Stimulated activated CD8-positive, alpha-beta memory T cell treated with anti-CD3 and anti-CD28 coated beads, Interleukin-4, amount 100 ng/mL, for 24 hours (primary cell): ENCODE data around the gene EML1.
A peak's percentile ranks its signal among the peaks of the same experiment; 100 is the strongest.
"Not testable (repeated sequence)": the region's sequence is repeated elsewhere in the genome, so short reads cannot be mapped to it uniquely, and the experiment has no call there.

Experiments used
- DNase-seq: peaks from one replicate; pipeline ENCODE4 v3.0.0-alpha.2; 2020; ENCODE audit warnings: low read depth

Gene EML1

DNA sequence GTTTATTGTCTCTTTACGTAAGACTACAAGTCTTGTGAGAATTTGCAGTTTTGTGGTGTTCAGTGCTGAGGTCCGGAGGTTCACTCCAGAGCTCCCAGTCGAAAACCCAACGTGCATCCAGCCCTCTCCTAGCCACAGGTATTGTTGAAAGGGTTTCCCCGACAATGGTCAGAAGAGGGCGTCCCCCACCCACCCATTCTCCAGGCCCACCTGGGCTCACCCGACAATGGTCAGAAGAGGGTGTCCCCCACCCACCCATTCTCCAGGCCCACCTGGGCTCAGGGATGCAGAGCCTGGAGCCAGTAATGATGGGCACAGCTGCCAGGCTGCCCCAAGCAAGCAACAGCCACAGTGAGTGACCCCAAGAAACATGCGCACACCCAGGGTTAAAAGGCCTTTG lies 145.2 kb downstream of the EML1 start:
- DNase-seq = no peak

DNA sequence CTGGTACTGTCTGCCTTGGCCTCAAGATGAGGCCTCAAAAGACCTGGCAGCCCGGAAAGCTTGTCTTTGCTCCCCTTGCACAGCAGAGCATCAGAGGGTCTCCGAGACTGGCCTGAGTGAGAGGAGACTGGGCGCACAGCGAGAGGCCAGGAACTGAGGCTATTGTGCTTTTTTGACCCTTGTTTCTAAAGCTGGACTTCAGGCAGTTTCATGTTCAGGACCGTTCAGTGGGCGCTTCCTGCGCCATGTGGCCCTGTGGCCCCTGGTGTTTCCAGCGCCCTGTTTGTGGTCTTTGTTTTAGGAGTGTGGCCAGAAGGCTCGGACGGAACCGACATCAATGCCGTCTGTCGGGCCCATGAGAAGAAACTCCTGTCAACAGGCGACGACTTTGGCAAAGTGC lies 145.7 kb downstream of the EML1 start:
- no peak for DNase-seq

DNA sequence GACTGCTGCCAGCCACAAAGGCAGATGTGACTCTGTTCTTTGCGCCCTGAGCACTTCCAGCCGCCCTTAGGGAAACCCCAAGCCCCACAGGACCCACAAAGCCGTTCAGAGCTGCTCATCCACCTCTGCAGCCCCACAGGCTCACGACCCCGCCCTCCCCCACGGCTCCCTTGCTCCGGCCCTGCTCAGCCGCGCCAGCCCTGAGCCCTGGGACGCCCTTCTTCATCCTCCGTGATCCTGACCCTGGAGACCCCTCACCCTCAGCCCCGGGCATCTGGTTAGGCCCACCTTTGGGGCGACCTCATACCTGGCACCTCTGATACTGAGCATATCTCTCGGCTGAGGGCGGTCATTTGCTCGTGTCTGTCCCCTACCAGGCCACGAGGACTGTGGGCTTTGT lies 146.2 kb downstream of the EML1 start:
- no peak for DNase-seq

DNA sequence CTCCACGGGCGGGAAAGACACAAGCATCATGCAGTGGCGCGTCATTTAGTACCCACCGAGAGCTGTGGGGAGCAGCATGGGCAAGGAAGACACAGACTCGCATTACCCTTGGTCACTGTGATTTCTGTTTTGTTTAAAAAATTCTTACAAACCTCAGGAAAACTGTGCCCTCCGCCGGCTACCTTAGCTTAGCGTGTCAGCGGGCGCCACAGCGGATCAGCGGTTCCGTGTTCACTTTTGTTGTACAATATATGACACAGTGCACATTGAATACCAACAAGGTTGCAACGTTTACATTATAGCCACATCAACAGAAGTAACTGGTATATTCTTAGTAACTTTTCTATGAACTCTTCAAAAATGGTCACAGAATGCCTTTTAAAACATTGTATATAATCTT lies 146.9 kb downstream of the EML1 start:
- no peak for DNase-seq

DNA sequence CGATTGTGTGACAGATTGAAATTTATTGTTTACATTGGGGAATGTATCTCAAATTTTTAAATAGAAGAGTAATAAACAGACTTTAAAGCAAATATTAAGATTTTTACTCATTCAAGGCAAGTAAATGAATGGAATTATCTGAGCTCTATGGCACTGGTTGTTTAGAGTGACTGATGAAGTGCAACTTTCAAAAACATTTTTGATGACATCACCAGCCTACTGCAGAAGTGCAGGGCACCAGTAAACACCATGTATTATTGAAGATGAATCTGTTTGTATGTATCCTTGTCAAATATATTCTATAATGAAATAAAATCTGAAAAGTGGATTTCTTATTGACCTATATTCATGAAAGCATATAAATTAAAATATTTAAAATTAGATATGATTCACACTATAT lies 148.0 kb downstream of the EML1 start:
- no peak for DNase-seq

DNA sequence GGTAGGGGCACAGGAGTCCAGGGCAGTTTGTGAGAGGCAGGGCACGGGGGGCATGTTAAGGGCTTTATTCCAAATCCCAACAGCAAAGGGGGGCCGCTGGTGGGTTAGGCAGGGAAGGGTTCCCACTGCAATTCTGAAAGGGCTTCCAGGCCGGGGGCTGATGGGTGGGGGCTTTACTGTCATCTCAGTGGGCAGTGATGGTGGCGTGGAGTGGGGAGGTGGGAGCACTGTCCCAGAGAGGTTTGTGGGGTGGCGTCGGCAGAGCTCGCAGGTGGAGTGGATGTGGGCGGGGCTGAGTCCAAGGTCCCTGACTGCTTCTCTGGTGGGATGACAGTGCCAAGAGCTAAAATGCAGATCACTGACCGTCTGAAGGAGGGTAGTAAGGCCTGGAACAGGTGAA lies 150.4 kb downstream of the EML1 start:
- DNase-seq = no peak

DNA sequence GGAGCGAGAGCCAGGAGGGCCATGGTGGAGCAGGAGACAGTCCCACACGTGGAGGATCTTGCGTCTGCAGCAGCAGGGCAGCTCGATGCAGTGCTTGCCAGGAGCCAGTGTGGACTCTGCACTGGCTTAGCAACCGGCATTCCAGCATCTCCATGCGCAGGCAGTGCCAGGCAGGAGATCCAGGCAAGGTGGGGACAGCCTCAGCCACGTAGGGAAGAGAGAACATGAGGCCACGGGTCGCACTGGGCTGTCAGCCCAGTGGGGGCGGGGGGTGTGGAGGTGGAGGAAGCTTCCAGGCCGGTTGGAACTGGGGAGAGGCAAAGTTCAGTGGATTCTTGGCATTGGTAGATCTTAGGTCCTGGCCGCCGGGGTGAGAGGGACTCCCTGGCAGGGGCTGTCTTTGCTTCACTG lies 151.0 kb downstream of the EML1 start:
- DNase-seq = no peak

DNA sequence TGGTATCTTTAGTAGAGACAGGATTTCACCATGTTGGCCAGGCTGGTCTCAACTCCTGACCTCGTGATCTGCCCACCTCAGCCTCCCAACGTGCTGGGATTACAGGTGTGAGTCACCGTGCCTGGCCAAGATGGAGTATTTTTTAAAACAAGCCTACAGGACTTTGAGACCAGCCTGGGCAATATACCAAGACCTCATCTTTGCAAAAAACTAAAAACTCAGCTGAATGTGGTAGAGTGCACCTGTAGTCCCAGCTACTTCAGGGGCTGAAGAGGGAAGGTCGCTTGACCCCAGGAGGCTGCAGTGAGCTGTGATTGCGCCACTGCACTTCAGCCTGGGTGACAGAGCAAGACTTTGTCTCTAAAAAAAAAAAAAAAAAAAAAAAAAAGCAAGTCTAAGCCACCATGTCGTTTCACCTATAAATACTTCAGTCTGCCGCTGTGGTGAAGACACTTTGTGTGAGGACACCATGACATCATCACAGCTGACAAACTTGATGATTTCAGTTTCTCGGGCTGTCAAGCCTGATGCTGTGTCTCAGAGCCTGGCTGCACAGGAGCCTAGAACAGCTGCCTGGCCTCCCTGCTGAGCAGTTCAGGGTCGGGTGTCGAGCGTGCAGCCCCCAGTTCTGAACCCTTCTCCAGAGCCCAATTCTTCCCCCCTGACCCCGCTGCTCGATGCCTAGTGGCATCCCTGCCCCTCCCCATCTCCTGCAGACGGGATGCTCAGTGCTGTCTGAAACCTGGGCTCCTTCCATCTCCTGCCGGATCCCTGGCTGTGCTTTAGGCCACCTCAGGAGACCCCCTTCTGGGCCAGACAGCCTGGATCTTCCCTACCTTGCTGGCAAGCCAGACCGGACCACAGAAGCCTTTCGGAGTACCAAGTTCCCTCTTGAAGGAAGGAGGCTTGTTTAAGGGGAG lies 152.8 kb downstream of the EML1 start:
- no peak for DNase-seq

DNA sequence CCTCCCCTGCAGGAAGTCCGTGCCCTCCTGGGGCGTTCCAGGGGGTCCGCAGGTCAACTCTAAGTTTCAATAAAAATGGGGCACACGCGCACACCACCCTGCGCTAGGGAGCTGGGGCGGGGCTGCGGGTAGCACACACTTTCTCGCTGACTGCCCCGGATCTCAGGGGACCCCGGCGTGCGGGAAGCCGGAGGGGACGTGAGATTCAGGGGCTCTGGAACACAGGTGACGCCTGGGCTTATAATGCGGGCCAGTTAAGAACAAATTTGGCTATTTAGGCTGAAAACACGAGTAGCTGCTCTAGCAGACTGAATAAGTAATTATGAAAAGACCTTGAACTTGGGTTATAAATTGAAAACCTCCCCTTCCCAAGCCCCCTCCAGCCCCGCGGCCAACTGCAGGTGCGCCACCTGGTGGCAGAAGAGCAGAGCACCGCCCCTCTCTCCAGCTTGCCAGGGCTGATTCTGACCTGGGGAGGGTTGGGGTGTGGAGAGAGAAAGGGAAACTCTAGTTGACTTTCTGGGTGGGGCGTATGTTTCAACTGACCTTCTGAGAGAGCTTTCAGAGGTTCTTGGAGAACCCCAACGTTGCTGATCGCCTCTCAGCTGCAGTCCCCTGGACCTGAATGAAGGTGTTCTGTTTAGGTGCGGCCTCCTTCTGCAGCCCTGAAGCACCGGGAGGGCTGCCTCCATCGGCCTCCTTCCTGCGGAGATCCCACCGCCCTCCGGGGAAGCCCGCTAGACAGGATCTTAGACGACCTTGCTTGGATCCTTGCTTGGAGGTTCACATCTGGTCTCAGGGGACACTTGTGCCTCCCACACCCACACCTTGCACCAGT lies 153.7 kb downstream of the EML1 start:
- DNase-seq = peak; percentile 33

DNA sequence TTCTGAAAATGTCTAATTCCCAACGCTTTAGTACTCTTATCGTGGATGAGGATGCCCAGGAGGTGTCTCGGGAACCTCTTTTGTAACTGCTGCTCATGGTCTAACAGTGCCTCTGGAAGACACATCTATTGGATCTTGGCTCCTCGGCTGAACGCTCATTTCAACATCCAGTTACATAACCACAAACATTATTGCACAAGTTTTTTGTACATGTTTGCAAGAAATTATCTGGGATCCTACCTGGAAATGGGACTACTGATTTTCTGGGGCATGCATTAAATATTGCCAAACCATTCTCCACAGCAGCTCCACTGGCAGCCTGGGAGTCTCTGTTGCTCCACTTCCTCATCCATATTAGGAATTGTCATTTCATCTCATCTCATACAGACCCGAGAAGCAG lies 154.5 kb downstream of the EML1 start:
- DNase-seq = no peak

DNA sequence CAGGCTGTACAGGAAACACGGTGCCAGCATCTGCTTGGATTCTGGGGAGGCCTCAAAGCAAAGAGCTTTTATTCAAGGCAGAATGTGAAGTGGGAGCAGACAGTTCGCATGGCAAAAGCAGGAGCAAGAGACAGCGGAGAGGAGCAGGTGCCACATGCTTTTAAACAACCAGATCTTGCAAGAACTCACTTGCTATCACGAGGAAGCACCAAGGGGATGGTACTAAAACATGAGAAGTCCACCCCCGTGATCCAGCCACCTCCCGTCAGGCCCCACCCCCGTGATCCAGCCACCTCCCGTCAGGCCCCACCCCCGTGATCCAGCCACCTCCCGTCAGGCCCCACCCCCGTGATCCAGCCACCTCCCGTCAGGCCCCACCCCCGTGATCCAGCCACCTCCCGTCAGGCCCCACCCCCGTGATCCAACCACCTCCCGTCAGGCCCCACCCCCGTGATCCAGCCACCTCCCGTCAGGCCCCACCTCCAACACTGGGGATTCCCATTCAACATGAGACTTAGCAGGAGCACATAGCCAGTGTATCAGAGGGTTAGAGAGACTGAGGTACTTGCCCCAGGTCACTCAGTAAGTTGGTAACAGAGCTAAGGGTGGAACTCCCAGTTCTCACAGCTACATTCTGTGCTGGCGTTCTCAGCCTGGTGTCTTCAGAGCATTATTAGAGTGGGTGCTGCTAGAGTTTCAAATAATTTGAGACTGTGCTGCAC lies 156.0 kb downstream of the EML1 start:
- DNase-seq = not testable (repeated sequence)

DNA sequence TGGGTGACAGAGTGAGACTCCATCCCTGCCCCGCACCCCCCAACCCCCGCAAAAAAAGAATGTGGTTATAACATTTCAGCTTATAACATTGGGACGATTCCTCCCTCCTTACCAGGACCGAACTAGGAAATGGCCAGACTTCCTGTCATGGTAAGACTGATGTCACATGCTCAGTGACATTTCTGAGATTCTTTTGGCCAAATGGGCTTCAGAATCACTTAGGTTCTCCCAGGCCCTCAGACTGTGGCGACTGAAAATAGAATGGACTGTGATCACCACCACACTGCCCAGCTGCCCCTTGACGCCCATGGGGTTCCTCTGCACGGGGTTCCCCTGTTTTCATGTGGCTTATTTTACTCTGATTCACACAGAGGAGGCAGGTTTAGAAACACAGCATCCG lies 157.0 kb downstream of the EML1 start:
- DNase-seq = no peak

DNA sequence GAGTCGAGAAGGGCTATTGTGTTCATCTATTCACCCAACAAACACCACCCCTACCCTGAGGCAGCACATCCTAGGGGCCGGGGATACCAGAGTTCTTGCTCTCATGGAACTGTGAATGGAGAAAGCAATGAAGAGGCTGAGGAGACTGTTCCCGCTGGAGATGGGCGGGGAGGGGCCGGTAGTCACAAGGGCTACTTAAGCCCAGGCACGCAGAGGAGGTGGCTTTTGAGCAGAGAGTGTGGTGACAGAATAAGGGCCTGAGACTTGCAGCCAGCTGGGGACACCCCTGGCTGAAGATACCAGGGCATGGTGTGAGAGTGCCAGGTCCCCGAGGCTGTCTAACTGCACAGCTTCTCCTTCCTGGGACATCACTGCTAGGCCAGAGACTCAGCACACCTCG lies 157.9 kb downstream of the EML1 start:
- no peak for DNase-seq

DNA sequence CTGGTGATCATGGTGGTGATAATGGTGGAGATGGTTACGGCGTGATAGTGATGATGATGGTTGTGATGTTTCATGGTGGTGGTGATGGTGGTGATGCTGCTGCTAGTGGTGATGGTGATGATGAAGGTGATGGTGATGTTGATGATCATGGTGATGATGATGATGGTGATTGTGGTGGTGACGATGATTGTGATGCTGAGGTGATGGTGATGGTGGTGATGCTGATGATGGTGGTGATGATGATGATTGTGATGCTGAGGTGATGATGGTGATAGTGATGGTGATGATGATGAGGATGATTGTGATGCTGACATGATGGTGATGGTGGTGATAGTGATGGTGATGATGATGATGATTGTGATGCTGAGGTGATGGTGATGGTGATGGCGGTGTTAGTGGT lies 158.8 kb downstream of the EML1 start:
- no peak for DNase-seq

DNA sequence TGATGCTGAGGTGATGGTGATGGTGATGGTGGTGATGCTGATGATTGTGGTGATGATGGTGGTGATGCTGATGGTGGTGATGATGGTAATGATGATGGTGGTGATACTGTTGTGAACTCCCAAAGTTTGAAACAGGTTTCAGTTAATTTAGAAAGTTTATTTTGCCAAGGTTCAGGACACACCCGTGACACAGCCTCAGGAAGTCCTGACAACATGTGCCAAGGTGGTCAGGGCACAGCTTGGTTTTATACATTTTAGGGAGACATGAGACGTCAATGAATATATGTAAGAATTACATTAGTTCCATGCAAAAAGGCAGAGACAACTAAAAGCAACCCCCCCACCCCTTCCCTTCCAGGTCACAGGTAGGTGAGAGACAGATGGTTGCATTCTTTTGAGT lies 159.2 kb downstream of the EML1 start:
- no peak for DNase-seq

DNA sequence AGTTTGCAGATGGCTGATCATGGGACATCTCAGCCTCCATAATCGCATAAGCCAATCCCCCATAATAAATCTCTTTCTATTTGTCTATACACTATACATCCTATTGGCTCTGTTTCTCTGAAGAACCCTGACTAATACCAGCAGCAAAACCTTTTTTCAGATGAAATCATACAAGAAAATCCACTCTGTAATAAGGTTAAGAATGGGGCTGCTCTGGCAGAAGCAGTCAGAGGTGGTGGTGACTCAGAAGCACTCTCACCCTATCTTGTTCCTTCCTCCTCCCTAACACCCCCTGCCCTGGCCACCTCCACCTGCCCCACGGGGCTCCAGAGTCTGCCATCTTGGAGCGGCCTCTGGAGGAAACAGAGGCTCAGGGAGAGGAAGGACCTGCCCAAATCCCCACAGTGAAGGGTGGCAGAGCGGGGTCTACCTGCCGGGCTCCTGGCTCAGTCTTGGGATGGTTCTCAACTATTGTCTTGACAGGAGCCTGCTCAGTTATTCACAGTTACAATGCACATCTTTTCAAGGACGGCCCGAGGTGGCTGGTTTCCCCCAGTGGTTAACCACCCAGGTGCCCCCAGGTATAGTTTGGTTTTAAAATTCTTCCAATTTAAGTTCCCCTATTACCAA lies 162.7 kb downstream of the EML1 start:
- DNase-seq = no peak

DNA sequence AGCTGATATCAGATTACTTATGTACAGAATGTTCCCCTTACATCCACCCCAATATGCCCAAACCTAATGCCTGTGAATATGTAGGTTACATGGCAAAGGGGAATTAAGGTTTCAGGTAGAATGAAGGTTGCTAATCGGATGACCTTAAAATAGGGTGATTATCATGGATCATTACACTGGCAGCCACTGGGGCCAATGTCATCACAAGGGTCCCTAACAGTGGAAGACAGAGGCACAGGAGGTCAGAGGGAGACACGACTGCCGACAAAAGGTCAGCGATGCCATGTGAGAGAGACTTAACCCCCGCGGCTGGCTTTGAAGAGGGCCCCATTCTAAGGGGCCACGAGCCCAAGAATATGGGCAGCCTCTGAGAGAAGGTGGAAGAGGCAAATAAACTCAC lies 165.2 kb downstream of the EML1 start:
- no peak for DNase-seq

DNA sequence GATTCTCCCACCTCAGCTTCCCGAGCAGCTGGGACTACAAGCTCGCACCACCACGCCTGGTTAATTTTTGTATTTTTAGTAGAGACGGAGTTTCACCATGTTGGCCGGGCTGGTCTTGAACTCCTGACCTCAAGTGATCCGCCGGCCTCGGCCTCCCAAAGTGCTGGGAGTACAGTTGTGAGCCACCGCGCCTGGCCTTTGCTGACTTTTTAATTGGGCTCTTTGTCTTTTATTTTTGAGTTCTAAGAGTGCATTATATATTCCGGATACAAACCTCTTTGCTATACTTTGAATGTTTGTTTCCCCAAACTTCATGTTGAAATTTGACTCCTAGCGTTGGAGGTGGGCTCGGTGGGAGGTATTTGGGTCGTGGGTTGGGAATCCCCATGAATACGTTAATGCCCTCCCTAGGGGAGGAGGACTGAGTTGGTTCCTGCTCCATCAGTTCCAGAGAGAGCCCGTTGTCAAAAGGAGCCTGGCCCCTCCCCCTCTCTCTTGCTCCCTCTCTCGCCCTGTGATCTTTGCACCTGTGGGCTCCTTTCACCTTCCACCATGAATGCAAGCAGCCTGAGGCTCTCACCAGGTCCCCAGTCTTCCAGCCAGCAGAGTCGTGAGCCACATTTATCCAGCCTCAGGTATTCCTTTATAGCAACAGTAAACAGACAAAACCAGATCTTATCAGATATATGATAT lies 168.8 kb downstream of the EML1 start:
- no peak for DNase-seq

DNA sequence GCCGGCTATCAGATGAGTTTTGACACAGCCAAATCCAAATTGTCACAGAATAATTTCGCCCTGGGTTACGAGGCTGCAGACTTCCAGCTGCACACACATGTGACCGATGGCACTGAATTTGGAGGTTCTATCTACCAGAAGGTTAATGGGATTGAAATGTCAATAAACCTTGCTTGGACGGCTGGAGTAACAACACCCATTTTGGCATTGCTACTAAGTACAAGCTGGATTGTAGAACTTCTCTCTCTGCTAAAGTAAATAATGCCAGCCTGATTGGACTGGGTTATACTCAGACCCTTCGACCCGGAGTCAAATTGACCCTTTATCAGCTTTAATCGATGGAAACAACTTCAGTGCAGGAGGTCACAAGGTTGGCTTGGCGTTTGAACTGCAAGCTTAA lies 171.8 kb downstream of the EML1 start:
- DNase-seq = no peak

DNA sequence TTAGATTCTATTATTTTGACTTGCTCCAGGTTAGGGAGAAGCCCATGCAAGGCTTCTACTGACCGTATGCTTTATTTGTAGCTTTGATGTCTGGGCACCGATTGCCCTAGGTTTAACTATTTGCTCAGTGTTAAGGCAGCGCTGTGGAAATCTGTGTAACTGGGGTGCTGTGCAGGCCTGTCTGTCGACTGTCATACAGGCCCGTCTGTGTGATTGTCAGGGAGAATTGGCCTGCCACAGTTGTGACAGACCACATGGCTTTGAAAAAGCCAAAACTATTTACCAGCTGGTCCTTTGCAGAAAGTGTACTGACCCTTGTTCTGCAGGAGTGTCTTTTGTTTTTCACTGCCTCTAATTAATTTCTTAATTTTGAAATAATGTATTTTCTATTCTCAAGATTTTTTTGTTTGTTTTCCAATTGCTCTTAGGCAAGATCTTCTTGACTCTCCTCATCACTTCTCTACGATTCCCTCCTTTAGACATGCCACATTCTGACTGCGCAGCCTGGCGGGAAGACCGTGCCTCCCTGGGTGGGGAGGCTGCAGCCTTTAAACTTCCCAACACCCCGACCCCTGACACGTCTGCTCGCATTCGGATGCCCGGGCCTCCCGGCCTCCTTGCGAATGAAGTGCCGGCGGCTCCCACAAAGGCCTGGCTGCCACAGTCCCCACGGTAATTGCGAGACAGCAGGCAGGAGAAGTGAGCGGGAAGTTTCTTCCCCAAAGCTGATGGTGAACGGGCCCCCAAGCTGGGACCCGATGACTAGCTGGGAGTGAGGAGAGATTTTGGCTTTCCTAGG lies 173.0 kb downstream of the EML1 start:
- DNase-seq = no peak

DNA sequence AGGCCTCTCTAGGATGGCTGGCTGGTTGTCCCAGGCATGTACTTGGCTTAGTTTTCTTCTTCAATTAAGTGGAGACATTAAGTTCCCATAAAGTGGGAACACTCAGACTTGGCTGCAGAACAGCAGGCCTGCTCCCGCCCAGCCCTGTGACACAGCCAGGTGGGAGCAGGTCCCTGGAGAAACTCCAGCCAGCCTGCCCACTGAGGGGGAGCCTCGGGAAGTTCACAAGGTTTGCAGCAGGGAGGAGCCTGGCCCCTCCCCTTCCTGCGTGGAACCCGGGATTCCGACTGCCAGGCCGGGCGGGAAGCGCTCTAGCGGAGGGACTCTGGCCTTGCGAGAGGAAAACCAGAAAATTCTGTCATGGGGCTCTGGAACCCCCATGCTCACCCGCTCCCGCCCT lies 173.7 kb downstream of the EML1 start:
- DNase-seq = no peak
